Stimulated activated CD4-positive, alpha-beta T cell treated with anti-CD3 and anti-CD28 coated beads, Interleukin-1b, Interleukin-23, amount 100 ng/mL, for 24 hours (primary cell): Measurements from ENCODE around the gene CHEK1.
"Not testable (repeated sequence)": the region's sequence is repeated elsewhere in the genome, so short reads cannot be mapped to it uniquely, and the experiment has no call there.

Experiments
- DNase-seq, 4 experiments: peaks; one replicate each; pipeline ENCODE4 v3.0.0-alpha.2; 2020; ENCODE audit warnings: low read depth in 4 of 4, low spot score in 1 of 4

The CHEK1 gene

DNA sequence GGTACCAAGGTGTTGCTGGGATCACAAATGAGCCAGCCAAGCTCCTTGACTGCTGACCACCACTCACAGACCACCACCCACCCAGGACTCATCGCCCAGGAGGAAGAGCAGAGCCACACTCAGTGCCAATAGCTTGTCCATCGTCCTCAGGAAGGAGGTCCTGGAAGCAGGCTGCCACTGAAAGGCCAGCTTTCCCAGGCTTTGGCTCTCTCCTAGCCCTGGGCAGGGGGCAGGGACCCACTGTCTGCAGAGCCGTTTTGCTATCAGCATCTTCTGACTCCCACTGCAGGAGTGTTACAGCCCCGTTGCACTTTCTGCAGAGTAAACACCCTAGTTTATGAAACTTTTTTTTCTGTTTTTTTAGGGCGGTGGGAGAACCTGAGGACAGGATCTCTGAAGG, 67.9 kb downstream of the CHEK1 start:
- no peak for DNase-seq

DNA sequence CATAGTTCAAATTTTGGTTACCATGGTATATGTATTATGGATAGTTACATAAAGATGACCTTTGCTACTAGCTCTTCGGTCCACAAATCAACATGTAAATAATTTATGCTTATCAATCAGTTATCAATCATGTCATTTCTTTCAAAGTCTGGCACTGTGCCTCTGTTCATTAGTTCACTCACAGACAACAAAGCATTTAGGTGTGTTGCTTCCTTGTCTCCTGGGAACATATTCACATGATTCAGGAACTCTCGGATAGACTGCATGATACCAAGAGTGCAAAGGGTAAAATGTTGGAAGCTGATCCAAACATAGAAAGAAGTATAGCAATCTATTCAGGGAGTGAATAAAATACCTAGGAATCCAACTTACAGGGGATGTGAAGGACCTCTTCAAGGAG, 70.0 kb downstream of the CHEK1 start:
- no peak for DNase-seq

DNA sequence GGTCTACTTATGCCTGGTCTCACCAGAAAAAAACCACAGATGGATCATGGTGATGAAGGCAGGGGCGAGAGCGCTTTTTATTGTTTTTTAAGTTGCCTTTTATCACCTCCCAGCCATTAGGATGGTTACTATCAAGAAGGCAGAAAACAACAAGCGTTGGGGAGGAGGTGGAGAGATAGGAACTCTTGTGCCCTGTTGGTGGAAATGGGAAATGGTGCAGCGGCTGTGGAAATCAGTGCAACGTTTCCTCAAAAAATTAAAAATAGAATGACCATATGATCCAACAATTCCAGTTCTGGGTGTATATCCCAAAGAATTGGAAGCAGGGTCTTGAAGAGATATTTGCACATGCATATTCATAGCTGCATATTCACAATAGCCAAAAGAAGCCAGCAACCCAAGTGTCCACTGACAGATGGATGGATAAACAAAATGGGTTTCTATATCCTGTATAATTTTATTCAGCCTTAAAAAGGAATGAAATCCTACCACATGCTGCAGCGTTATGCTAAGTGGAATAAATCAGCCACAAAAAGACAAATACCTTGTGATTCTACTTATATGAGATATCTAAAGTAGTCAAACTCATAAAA, 76.2 kb downstream of the CHEK1 start:
- DNase-seq, result no peak

GRCh38 chr11:125701858-125702621, 77.1 kb downstream of the CHEK1 start:
- no peak for DNase-seq

DNA sequence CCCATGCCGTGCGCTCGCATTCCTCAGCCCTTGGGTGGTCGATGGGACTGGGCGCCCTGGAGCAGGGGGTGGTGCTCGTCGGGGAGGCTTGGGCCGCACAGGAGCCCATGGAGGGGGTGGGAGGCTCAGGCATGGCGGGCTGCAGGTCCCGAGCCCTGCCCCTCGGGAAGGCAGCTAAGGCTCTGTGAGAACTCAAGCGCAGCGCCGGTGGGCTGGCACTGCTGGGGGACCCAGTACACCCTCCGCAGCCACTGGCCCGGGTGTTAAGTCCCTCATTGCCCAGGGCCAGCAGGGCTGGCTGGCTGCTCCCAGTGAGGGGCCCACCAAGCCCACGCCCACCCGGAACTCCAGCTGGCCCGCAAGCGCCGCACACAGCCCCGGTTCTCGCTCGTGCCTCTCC, 79.7 kb downstream of the CHEK1 start:
- not testable (repeated sequence) for DNase-seq

GRCh38 chr11:125720781-125721180, 95.8 kb downstream of the CHEK1 start:
- no peak for DNase-seq

DNA sequence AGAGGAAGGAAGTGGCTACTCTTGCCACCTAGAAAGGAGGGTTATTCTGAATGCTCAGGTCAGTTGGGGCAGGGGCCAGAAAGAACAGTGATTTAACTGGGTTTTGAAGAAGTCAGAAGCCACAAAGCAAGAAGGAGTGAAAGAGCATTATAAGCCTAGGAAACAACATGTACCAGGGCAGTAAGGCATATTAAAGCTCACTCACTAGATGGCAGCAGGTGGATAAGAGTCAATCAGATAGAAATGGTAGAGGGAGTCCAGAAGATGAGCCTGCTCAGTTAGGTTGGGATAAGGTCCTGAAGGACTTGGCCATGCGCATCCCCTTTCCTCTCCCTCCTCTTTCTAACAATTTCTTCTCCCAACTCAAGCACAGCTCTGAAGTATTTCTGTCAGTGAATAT, 99.2 kb downstream of the CHEK1 start:
- DNase-seq, result no peak
